Fibroblast of pulmonary artery (primary cell): ENCODE results near the gene OR2J1.

Source experiments
- DNase-seq: peaks from one replicate; pipeline ENCODE4 v3.0.0-alpha.2; 2010; ENCODE audit warnings: low read depth
- H3K4me3 ChIP-seq: replicated peaks from 2 replicates; pipeline ENCODE4 v1.5.1; 2011; ENCODE audit warnings: low read depth, mild to moderate bottlenecking, control low read depth, low read length, moderate library complexity
- TF ChIP-seq, protein P1 (sequence below): IDR thresholded peaks from 2 replicates; pipeline ENCODE4 v1.5.1; 2011; ENCODE audit warnings: mild to moderate bottlenecking, control low read depth, low read length, inconsistent platforms; ENCODE audit errors: missing control alignments

The OR2J1 gene

DNA sequence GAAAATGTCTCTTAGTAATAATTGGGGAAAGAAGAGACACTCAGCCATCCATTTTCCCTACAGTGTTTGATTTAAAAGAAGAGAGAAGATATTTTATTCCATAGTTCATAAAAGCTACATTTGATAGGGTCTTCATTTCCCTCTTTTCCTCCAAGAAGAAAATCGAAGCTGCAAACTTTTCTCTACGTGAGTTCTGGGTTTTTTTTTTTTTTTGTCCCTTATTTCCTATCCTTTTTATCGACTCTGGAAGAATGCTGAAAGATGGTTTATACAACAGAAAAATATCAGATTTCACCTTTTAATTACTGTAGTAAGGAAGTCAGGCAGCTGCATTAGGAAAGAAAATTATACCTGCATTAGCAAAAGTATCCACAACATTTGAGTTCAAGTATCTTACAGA is at the start of gene OR2J1:
TSS of gene OR2J1 (plus strand) at position 301 of the 400 bp plus-strand sequence. CDS start 1,453 bp downstream, outside the sequence.
- no peak for DNase-seq
- H3K4me3 ChIP-seq = no peak within 1 kb of the TSS
- TF ChIP-seq, protein P1, sequence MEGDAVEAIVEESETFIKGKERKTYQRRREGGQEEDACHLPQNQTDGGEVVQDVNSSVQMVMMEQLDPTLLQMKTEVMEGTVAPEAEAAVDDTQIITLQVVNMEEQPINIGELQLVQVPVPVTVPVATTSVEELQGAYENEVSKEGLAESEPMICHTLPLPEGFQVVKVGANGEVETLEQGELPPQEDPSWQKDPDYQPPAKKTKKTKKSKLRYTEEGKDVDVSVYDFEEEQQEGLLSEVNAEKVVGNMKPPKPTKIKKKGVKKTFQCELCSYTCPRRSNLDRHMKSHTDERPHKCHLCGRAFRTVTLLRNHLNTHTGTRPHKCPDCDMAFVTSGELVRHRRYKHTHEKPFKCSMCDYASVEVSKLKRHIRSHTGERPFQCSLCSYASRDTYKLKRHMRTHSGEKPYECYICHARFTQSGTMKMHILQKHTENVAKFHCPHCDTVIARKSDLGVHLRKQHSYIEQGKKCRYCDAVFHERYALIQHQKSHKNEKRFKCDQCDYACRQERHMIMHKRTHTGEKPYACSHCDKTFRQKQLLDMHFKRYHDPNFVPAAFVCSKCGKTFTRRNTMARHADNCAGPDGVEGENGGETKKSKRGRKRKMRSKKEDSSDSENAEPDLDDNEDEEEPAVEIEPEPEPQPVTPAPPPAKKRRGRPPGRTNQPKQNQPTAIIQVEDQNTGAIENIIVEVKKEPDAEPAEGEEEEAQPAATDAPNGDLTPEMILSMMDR = no peak

DNA sequence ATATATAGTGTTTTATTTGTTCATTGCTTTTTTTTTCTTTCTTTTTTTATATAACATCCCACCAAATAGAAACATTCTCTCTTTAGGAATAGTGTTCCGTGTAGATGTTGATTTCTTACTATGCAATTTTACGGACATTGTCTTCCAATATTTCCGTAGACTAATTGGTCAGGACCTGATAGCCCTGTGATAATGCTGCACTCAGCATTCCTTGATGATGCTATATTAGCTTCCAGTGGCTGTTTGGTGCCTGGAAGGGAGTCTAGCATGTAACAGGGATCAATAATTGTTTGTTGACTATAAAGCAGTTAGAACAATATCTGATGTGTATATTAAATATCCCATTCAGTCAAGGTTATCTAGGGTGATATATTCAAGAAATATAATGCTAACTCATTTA is 47.6 kb upstream of the OR2J1 start:
- TF ChIP-seq, protein P1 = no peak
- DNase-seq = no peak
- no peak overlapping the region for H3K4me3 ChIP-seq

DNA sequence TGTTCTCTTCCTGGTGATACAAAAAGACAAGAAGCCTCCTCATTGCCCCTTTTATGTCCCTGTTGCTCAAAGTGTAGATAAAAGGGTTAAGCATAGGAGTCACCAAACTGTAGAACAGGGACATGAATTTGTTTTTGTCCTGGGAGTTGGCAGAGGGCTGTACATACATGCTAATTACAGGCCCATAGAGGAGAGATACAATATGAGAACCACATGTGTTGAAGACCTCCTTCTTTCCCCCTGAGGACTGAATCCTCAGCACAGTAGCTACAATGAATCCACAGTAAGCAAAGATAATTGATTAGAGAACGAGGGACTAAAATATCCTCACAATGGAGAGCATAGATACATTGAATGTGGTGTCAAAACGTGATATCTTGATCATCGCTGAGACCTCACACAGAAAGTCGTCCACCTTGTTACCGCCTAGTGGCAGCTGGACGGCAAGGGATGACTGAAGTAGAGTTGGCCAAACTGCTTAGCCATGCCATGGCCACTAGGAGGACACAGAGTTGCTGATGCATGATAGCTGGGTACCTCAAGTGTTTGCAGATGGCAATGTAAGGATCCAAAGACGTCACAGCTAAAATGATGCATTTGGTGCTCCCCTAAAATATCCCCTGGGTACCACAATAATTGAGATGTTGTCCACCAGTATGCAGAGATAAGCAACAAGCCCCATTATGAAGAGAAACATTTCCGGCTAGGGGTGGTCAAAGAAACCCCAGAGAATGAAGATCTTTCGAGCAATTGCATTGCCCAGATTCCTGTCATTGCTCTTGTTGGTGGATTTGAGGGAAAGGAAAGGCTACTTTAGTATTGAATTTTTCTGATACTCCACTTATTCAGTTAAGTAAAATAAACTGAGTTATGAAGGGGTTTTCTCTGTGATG is 27.2 kb upstream of the OR2J1 start:
- no peak overlapping the region for H3K4me3 ChIP-seq
- peak; percentile 20 for DNase-seq
- TF ChIP-seq, protein P1 = peak; percentile 61

DNA sequence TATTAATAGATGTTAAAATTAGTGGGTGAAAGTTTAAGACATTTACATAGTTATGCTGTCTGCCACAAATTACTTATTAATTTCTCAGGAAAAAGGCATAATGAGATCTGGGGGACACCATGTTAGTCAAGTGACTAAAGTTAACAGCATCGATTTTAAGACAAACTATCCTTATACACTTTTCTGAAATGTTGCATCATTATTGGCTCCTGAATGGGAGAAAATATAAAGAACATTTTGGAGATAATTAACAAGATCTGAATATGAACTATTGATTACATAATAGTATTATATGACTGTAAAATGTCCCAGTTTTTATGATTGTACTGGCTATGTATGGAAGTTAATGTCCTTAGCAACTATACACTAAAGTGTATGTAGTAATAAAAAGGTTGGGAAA is 20.1 kb upstream of the OR2J1 start:
- H3K4me3 ChIP-seq = no peak overlapping the region

DNA sequence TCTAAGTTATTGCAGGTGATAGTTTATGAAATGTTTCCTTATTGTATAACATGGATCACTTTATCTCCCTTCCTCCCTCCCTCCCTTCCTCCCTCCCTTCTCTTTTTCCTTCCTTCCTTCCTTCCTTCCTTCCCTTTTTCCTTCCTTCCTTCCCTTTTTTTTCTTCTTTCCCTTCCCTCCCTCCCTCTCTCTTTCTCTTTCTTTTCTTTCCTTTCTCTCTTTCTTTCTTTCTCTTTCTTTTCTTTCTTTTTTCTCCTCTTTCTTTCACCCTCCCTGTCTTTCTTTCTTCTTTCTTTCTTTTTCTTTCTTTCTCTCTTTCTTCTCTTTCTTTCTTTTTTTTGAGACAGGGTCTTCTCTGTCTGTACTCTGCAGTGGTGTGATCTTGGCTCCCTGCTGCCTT is 18.0 kb upstream of the OR2J1 start:
- DNase-seq = no peak
- TF ChIP-seq, protein P1 = no peak
- H3K4me3 ChIP-seq = no peak overlapping the region

More for the DNA sequence above, 20.1 kb upstream of the OR2J1 start:
- DNase-seq = no peak
- TF ChIP-seq, protein P1 = no peak

DNA sequence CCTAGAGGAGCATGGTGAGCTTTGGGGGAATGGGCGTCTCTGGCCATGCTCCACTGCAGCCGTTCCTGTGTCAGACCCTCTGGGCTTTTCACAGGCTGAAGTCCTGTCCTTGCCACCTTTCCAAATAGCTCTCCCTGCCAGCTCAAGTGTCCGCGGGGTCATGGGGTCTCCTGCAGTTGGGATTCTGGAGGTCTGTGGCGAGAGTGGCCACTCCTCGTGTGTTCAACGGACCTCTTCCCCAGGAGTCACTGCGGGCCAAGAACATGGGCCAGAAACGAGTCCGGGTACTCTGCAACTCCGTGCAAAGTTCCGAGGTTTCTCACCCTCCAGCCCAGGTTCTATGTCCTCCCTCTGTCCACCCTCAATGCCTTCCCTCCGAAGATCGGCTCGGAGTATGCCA is 16.8 kb upstream of the OR2J1 start:
- no peak overlapping the region for H3K4me3 ChIP-seq
- no peak for DNase-seq
- TF ChIP-seq, protein P1 = no peak
